ENCODE results near the gene TANGO2. TPM values are rescaled to one million over a fixed set of nuclear protein-coding genes. Genes with fewer than 3 reads are reported as not detected.

Gene TANGO2
- total RNA-seq, 1 donor from 2014 or later, result 24.9 TPM

DNA sequence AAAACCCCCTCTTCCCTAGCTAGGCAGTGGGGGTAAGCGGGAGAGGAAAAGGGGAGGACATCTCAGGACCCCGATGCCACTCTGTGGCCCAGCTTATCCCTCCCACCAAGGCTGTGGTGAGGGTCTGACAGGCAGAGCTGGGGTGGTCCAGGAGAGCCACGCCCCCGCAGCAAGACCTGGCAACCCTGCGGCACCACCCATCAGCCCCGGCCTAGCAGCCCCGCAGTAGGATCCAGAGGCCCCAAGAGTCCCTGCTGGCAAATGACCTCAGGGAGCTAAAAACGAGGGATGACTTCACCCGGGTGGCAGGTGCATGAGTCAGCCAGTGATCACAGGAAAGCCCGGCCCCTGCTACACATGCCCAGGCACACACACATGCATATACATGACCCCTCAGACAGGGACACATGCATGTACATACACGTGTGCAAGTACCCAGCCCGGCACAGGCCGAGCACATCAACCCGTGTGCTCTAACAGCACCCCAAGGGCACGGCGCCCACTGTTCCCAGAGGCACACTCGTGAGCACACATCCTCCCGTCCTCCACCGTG lies 36.6 kb upstream of the TANGO2 start:
- H3K4me1 Mint-ChIP-seq (ENCODE audit: unreplicated experiment), result peaks cover 15% of the 10 kb centered on the region
- TF ChIP-seq, protein P1, sequence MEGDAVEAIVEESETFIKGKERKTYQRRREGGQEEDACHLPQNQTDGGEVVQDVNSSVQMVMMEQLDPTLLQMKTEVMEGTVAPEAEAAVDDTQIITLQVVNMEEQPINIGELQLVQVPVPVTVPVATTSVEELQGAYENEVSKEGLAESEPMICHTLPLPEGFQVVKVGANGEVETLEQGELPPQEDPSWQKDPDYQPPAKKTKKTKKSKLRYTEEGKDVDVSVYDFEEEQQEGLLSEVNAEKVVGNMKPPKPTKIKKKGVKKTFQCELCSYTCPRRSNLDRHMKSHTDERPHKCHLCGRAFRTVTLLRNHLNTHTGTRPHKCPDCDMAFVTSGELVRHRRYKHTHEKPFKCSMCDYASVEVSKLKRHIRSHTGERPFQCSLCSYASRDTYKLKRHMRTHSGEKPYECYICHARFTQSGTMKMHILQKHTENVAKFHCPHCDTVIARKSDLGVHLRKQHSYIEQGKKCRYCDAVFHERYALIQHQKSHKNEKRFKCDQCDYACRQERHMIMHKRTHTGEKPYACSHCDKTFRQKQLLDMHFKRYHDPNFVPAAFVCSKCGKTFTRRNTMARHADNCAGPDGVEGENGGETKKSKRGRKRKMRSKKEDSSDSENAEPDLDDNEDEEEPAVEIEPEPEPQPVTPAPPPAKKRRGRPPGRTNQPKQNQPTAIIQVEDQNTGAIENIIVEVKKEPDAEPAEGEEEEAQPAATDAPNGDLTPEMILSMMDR (IDR thresholded peaks at IDR 0.05), result no peak
- peaks cover 4% of the 10 kb centered on the region for H3K36me3 Mint-ChIP-seq (ENCODE audit: unreplicated experiment)
- H3K27ac Mint-ChIP-seq (ENCODE audit: unreplicated experiment), result no peak overlapping the region
- no peak for DNase-seq (ENCODE audit: extremely low spot score, unreplicated experiment)
- no peaks in the 10 kb centered on the region for H3K9me3 Mint-ChIP-seq (ENCODE audit: unreplicated experiment)
- H3K4me3 Mint-ChIP-seq (ENCODE audit: unreplicated experiment), result peak overlapping the region; percentile 35
- no peaks in the 10 kb centered on the region for H3K27me3 Mint-ChIP-seq (ENCODE audit: unreplicated experiment)

DNA sequence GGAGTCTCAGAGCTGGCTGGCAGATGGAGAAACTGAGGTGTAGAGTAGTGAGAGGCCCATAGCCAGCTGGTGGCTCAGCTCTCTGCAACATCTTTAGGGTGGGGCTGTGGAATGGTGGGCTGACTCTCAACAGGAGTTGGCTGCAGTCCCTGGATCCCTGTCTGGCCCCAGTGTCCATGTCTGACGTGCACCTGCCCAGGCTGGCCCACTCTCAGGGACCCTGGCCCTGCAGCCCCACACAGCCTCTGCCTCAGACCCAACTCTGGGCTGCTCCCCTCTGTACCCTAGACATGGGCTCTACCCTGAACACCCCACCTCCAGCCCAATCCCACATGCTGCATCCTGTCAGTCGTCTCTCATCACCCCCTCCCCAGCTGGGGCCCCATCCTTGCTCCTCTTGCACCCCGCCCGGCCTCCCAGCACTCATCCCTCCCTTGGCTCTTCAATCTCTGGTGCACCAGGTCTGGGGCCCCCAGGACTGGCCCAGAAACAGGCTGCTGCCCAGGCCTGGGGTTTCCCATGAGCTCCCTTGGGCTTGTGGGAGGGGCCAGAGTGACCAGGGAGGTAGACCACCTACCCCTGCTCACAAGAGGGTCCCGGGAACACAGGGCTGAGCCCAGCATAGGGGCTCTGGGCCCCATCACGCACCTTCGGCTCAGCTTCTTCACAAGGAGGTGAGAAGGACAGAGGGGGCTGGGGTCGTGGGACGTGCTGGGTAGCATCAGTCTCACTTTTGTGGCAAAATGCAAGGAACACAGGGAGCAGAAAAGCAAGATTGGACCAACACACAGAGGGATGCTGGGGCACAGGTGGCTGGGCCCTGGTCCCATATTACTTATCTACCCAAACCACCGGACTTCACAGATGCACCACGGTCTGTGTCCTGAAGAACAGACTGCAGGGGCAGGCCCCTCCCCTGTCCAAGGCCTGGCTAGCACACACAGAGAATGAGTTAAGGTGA lies 35.8 kb upstream of the TANGO2 start:
- H3K4me1 Mint-ChIP-seq (ENCODE audit: unreplicated experiment), result peaks cover 21% of the 10 kb centered on the region
- no peaks in the 10 kb centered on the region for H3K27me3 Mint-ChIP-seq (ENCODE audit: unreplicated experiment)
- peaks cover 3% of the 10 kb centered on the region for H3K36me3 Mint-ChIP-seq (ENCODE audit: unreplicated experiment)
- TF ChIP-seq, protein P1 (IDR thresholded peaks at IDR 0.05), result no peak
- peak overlapping the region; percentile 58 for H3K4me3 Mint-ChIP-seq (ENCODE audit: unreplicated experiment)
- no peak for DNase-seq (ENCODE audit: extremely low spot score, unreplicated experiment)
- H3K27ac Mint-ChIP-seq (ENCODE audit: unreplicated experiment), result no peak overlapping the region
- no peaks in the 10 kb centered on the region for H3K9me3 Mint-ChIP-seq (ENCODE audit: unreplicated experiment)

DNA sequence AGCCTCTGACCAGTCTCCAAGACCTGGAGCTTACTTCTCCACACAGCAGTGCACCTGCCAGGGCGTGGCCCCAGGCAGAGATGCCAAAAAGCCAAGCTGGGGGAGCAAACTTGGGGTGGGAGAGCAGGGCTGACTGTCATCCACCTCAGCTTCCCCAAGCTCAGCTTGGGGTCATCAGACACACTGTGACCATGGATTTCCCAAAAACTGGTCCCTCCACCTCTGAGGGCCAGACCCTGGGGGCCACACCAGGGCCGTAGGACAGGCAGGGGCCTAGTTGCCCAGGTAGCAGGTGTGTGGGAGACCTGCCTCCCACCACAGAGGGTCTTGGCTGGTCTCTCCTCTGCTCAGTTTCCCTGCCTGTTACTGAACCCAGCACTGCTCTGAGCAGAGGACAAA lies 34.9 kb upstream of the TANGO2 start:
- H3K9me3 Mint-ChIP-seq (ENCODE audit: unreplicated experiment), result no peaks in the 10 kb centered on the region
- TF ChIP-seq, protein P1 (IDR thresholded peaks at IDR 0.05), result no peak
- H3K4me3 Mint-ChIP-seq (ENCODE audit: unreplicated experiment), result peak overlapping the region; percentile 76
- H3K27ac Mint-ChIP-seq (ENCODE audit: unreplicated experiment), result no peak overlapping the region
- H3K36me3 Mint-ChIP-seq (ENCODE audit: unreplicated experiment), result no peaks in the 10 kb centered on the region
- H3K4me1 Mint-ChIP-seq (ENCODE audit: unreplicated experiment), result peaks cover 29% of the 10 kb centered on the region
- no peak for DNase-seq (ENCODE audit: extremely low spot score, unreplicated experiment)
- H3K27me3 Mint-ChIP-seq (ENCODE audit: unreplicated experiment), result no peaks in the 10 kb centered on the region

DNA sequence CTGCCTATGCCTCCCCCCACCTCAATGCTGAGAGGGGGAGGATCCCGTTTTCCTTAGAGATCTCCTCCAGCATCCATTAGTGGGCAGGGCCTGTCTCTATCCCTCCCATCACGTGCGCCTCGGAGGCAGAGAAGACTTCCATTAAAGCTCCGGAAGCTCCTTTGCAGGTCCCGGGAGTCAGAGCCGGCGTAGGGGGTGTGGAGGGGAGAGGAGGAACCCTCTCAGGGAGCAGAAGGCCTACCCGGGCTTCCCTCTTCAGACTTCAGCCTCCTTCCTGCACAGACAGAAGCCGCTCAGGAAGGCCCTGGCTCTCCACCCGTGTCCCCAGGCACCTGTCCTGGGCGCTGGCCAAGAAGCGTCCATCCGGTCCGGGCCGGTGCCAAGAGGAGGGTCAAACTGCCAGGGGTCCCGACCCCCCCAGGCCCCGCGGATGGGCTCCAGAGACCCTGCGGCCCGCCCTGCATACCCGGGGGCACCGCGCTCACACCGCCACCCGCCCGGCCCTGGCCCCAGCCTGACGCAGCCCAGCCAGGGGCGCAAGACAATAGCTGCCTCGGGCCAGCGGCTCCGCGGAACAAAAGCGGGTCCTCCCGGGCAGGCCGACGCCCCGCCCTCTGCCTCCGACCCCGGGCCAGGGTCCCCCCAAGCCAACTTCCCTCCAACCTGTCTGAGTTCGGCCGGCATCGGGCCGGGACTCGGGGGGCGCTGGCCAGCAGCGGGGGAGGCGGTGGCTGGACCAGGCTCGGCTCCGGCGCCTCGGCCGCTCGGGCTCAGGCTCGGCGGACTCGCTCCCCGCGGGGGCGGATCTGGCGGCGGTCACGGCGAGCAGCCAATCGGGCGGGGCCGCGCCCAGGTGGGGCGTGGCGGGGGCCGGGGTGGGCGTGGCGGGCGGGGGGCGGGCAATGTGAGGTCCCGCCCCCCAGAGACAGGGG lies 34.2 kb upstream of the TANGO2 start:
- Mint-ChIP-seq H3K27me3 (ENCODE audit: unreplicated experiment) (no peaks in the 10 kb centered on the region), H3K27ac (ENCODE audit: unreplicated experiment) (no peak overlapping the region), H3K9me3 (ENCODE audit: unreplicated experiment) (no peaks in the 10 kb centered on the region), H3K4me1 (ENCODE audit: unreplicated experiment) (peaks cover 35% of the 10 kb centered on the region), H3K4me3 (ENCODE audit: unreplicated experiment) (peak overlapping the region; percentile 76), H3K36me3 (ENCODE audit: unreplicated experiment) (no peaks in the 10 kb centered on the region)
- DNase-seq (ENCODE audit: extremely low spot score, unreplicated experiment), result peak; percentile 94
- TF ChIP-seq, protein P1 (IDR thresholded peaks at IDR 0.05), result no peak
